ENCODE results near the gene ZNF205.

- no peak for TF ChIP-seq POLR2AphosphoS5 (IDR thresholded peaks at IDR 0.05; ENCODE audit: low read depth, low read length)
- TF ChIP-seq SIN3A (IDR thresholded peaks at IDR 0.05; ENCODE audit: borderline replicate concordance, insufficient read depth, low read length), result no peak
- no peak for TF ChIP-seq TAF1 (IDR thresholded peaks at IDR 0.05; ENCODE audit: borderline replicate concordance, insufficient read depth, low read length)
- no peak for TF ChIP-seq FOXP2 (optimal IDR thresholded peaks at IDR 0.05; ENCODE audit: borderline replicate concordance, extremely low read depth, extremely low read length, insufficient read depth)
- TF ChIP-seq REST (IDR thresholded peaks at IDR 0.05; ENCODE audit: insufficient read depth in 1 of 2, low read depth in 2 of 2, low read length in 2 of 2), result no peak
Observed at GRCh38 chr16:3076577-3076976, 35.8 kb upstream of the ZNF205 start.

Measured in PFSK-1 (cell line).